Stimulated activated CD8-positive, alpha-beta memory T cell treated with anti-CD3 and anti-CD28 coated beads, Interleukin-4, amount 100 ng/mL, for 1 hour (primary cell): ENCODE results near the gene CASQ1.

Experiments used
- DNase-seq, 2 donors: peaks; one replicate each; pipeline ENCODE4 v3.0.0-alpha.2; 2020; ENCODE audit warnings: low read depth in 2 of 2, low spot score in 1 of 2

Gene CASQ1

GRCh38 chr1:160168016-160168415, 22.4 kb upstream of the CASQ1 start:
- no peak for DNase-seq

- DNase-seq, result no peak
These were observed 21.6 kb upstream of the CASQ1 start for GRCh38 chr1:160168609-160169369.

- DNase-seq, result no peak
These were observed 20.6 kb upstream of the CASQ1 start for GRCh38 chr1:160169553-160170399.

- no peak for DNase-seq
These were observed 19.0 kb upstream of the CASQ1 start for GRCh38 chr1:160171354-160171753.

- no peak for DNase-seq
These were observed 18.4 kb upstream of the CASQ1 start for GRCh38 chr1:160171980-160172379.

GRCh38 chr1:160177231-160177630, 13.1 kb upstream of the CASQ1 start:
- DNase-seq, result no peak

GRCh38 chr1:160177667-160178066, 12.7 kb upstream of the CASQ1 start:
- no peak for DNase-seq

GRCh38 chr1:160178731-160179130, 11.6 kb upstream of the CASQ1 start:
- DNase-seq, result no peak

GRCh38 chr1:160179336-160179735, 11.0 kb upstream of the CASQ1 start:
- no peak for DNase-seq

GRCh38 chr1:160186246-160186645, 4.1 kb upstream of the CASQ1 start:
- no peak for DNase-seq

- no peak for DNase-seq
These were observed 3.6 kb upstream of the CASQ1 start for GRCh38 chr1:160186729-160187128.

GRCh38 chr1:160187407-160187806, 3.0 kb upstream of the CASQ1 start:
- no peak for DNase-seq

- no peak for DNase-seq
These were observed 2.0 kb upstream of the CASQ1 start for GRCh38 chr1:160188341-160188740.

GRCh38 chr1:160191756-160192155, 1.4 kb downstream of the CASQ1 start:
- DNase-seq, result no peak

GRCh38 chr1:160192234-160192633, 1.9 kb downstream of the CASQ1 start:
- DNase-seq, result no peak

GRCh38 chr1:160193091-160193819, 2.9 kb downstream of the CASQ1 start:
- DNase-seq, result peak; percentile 68 to 74

- no peak for DNase-seq
These were observed 3.7 kb downstream of the CASQ1 start for GRCh38 chr1:160193832-160194736.

- no peak for DNase-seq
These were observed 4.3 kb downstream of the CASQ1 start for GRCh38 chr1:160194737-160195059.

- no peak for DNase-seq
These were observed 5.8 kb downstream of the CASQ1 start for GRCh38 chr1:160196143-160196542.

- DNase-seq, result no peak
These were observed 6.9 kb downstream of the CASQ1 start for GRCh38 chr1:160197231-160197630.

- no peak for DNase-seq
These were observed 10.4 kb downstream of the CASQ1 start for GRCh38 chr1:160200786-160201185.
